HEK293 (cell line): Measurements from ENCODE around the gene IGFALS.
A peak's percentile ranks its signal among the peaks of the same experiment; 100 is the strongest.

Source experiments
- CTCF ChIA-PET: fragments of 350-600 bp; formaldehyde crosslinking; extraction: SDS; loops from one replicate; lab custom pipeline; 2021; ENCODE audit warnings: antibody characterized with exemption; lab: Yijun Ruan, JAX
- POLR2A ChIA-PET: fragments of 300-600 bp; formaldehyde crosslinking; extraction: SDS; loops from one replicate; lab custom pipeline; 2020; ENCODE audit warnings: antibody characterized with exemption, inconsistent platforms; lab: Yijun Ruan, JAX
- H3K27ac ChIP-seq: fragments of 200-500 bp; sonication (Bioruptor generic); 2 replicates; pipeline ENCODE4 v1.5.1; 2014; ENCODE audit warnings: low read depth, low read length, control low read depth, inconsistent platforms; ENCODE audit errors: extremely low read depth
- H3K36me3 ChIP-seq, 2 experiments: fragments of 200-500 bp in 1 of 2; sonication (Bioruptor generic) in 1 of 2; 1 replicate in 1 of 2; 2 replicates in 1 of 2; pipeline ENCODE4 v1.5.1; 2014 to 2017; ENCODE audit warnings: inconsistent platforms in 2 of 2, low read length in 2 of 2; ENCODE audit not compliant: control insufficient read depth in 2 of 2, insufficient read depth in 1 of 2
- H3K4me1 ChIP-seq: fragments of 200-500 bp; sonication (Bioruptor generic); 2 replicates; pipeline ENCODE4 v1.5.1; 2014; ENCODE audit warnings: mild to moderate bottlenecking, low read length, inconsistent platforms; ENCODE audit not compliant: control insufficient read depth, insufficient read depth
- H3K4me3 ChIP-seq: 2 replicates; pipeline ENCODE4 v1.5.1; 2011; ENCODE audit warnings: low read depth, mild to moderate bottlenecking, control low read depth, low read length, moderate library complexity
- H3K9me3 ChIP-seq: fragments of 200-500 bp; sonication (Bioruptor generic); 2 replicates; pipeline ENCODE4 v1.5.1; 2014; ENCODE audit warnings: low read depth, low read length, inconsistent platforms; ENCODE audit not compliant: control insufficient read depth, insufficient read depth
- EGR2 ChIP-seq: fragments of 450-650 bp; formaldehyde crosslinking; IDR thresholded peaks from 2 replicates; pipeline ENCODE4 v1.5.1; 2016; ENCODE audit warnings: low read depth, missing biosample characterization, missing genetic modification characterization
- KLF10 ChIP-seq: fragments of 450-650 bp; IDR thresholded peaks from 2 replicates; pipeline ENCODE4 v1.5.1; 2018; ENCODE audit warnings: missing biosample characterization, mild to moderate bottlenecking, missing genetic modification characterization
- PRDM1 ChIP-seq: fragments of 450-650 bp; formaldehyde crosslinking; IDR thresholded peaks from 2 replicates; pipeline ENCODE4; 2016; ENCODE audit warnings: missing biosample characterization, missing genetic modification characterization
- SETDB1 ChIP-seq: IDR thresholded peaks from one replicate; pipeline ENCODE4 v1.6.1; 2017; ENCODE audit warnings: mild to moderate bottlenecking, low read length, moderate library complexity, mixed read lengths; ENCODE audit not compliant: insufficient read length
- YY1 ChIP-seq: fragments of 450-650 bp; formaldehyde crosslinking; IDR thresholded peaks from 2 replicates; pipeline ENCODE4 v1.5.1; 2018; ENCODE audit warnings: missing biosample characterization, missing genetic modification characterization
- ZNF10 ChIP-seq: fragments of 450-650 bp; formaldehyde crosslinking; IDR thresholded peaks from 2 replicates; pipeline ENCODE4 v1.5.1; 2017; ENCODE audit warnings: missing biosample characterization, missing genetic modification characterization
- ZNF112 ChIP-seq: fragments of 450-650 bp; formaldehyde crosslinking; IDR thresholded peaks from 2 replicates; pipeline ENCODE4 v1.5.0; 2017; ENCODE audit warnings: missing biosample characterization, missing genetic modification characterization
- ZNF157 ChIP-seq: fragments of 450-650 bp; formaldehyde crosslinking; IDR thresholded peaks from 2 replicates; pipeline ENCODE4 v1.5.1; 2016; ENCODE audit warnings: missing biosample characterization, missing genetic modification characterization
- ZNF223 ChIP-seq: fragments of 450-650 bp; formaldehyde crosslinking; IDR thresholded peaks from 2 replicates; pipeline ENCODE4 v1.5.1; 2016; ENCODE audit warnings: missing biosample characterization, missing genetic modification characterization
- ZNF24 ChIP-seq: fragments of 450-650 bp; formaldehyde crosslinking; IDR thresholded peaks from 2 replicates; pipeline ENCODE4 v1.5.1; 2016; ENCODE audit warnings: missing biosample characterization, missing genetic modification characterization
- ZNF335 ChIP-seq: fragments of 450-650 bp; formaldehyde crosslinking; conservative IDR thresholded peaks from 2 replicates; pipeline ENCODE4 v1.5.1; 2016; ENCODE audit warnings: missing biosample characterization, missing genetic modification characterization
- ZNF37A ChIP-seq: fragments of 450-650 bp; IDR thresholded peaks from 2 replicates; pipeline ENCODE4 v1.5.1; 2018; ENCODE audit warnings: missing biosample characterization, missing genetic modification characterization
- ZNF433 ChIP-seq: fragments of 450-650 bp; formaldehyde crosslinking; IDR thresholded peaks from 2 replicates; pipeline ENCODE4 v1.5.1; 2016; ENCODE audit warnings: missing biosample characterization, missing genetic modification characterization, low read depth
- ZNF558 ChIP-seq: fragments of 450-650 bp; formaldehyde crosslinking; IDR thresholded peaks from 2 replicates; pipeline ENCODE4 v1.5.1; 2016; ENCODE audit warnings: missing biosample characterization, missing genetic modification characterization
- ZNF560 ChIP-seq: fragments of 450-650 bp; formaldehyde crosslinking; IDR thresholded peaks from 2 replicates; pipeline ENCODE4 v1.5.1; 2017; ENCODE audit warnings: missing biosample characterization, missing genetic modification characterization, borderline replicate concordance
- ZNF658 ChIP-seq: fragments of 450-650 bp; formaldehyde crosslinking; IDR thresholded peaks from 2 replicates; pipeline ENCODE4; 2016; ENCODE audit warnings: missing biosample characterization, missing genetic modification characterization
- ZNF707 ChIP-seq: fragments of 450-650 bp; formaldehyde crosslinking; IDR thresholded peaks from 2 replicates; pipeline ENCODE4 v1.5.1; 2016; ENCODE audit warnings: missing biosample characterization, missing genetic modification characterization
- ZNF76 ChIP-seq: fragments of 450-650 bp; formaldehyde crosslinking; IDR thresholded peaks from 2 replicates; pipeline ENCODE4; 2016; ENCODE audit warnings: low read depth, missing biosample characterization, missing genetic modification characterization, borderline replicate concordance
- ZNF777 ChIP-seq: fragments of 450-650 bp; formaldehyde crosslinking; IDR thresholded peaks from 2 replicates; pipeline ENCODE4 v1.5.1; 2017; ENCODE audit warnings: missing biosample characterization, missing genetic modification characterization, borderline replicate concordance
- ZNF785 ChIP-seq: fragments of 450-650 bp; formaldehyde crosslinking; IDR thresholded peaks from 2 replicates; pipeline ENCODE4 v1.5.1; 2016; ENCODE audit warnings: missing biosample characterization, missing genetic modification characterization
- TF ChIP-seq, protein P1 (sequence below): fragments of 450-650 bp; formaldehyde crosslinking; IDR thresholded peaks from 2 replicates; pipeline ENCODE4 v1.5.1; 2016; ENCODE audit warnings: missing biosample characterization, missing genetic modification characterization
- TF ChIP-seq, protein P2 (sequence below): fragments of 450-650 bp; formaldehyde crosslinking; optimal IDR thresholded peaks from 2 replicates; pipeline ENCODE3; 2016; ENCODE audit warnings: missing biosample characterization, mild to moderate bottlenecking, missing genetic modification characterization
- TF ChIP-seq, protein P3 (sequence below): fragments of 450-650 bp; formaldehyde crosslinking; conservative IDR thresholded peaks from 2 replicates; pipeline ENCODE4 v1.5.1; 2016; ENCODE audit warnings: low read depth, missing biosample characterization, missing genetic modification characterization
- TF ChIP-seq, protein P4 (sequence below): fragments of 450-650 bp; formaldehyde crosslinking; IDR thresholded peaks from 2 replicates; pipeline ENCODE4 v1.5.1; 2016; ENCODE audit warnings: missing biosample characterization, missing genetic modification characterization
- TF ChIP-seq, protein P5 (sequence below): fragments of 450-650 bp; formaldehyde crosslinking; IDR thresholded peaks from 2 replicates; pipeline ENCODE4 v1.5.1; 2017; ENCODE audit warnings: missing biosample characterization, missing genetic modification characterization

Gene IGFALS

DNA sequence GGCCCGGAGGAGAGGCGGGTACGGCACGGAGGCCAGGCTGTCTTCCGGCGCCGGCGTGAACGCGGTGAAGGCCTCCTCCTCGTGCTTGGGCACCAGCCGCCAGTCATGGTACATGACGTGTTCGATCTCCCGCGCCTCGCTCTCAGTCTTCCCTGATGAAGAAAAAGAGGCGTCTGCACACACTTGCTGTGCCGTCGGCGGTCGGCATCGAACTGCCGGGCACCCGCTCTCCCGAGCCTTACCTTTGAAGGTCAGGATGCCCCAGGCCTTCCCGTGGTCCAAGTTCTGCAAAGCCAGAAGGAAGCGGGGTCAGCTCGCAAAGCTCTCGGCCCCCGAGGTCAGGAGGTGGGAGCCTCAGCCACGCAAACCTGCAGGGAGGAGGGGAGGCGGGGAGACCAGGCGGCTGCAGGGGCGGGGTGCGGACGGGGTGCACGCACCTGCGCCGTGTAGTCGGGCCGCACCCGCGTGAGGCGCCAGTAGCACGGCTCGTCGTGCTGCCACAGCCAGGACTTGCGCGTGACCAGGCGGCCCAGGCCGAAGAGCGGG is 21.1 kb downstream of the IGFALS start, which contains the start of gene EME2 (continued):
- TF ChIP-seq ZNF24 (tag by site-specific recombination): no peak
- peak; percentile 57 for TF ChIP-seq ZNF335 (tag by site-specific recombination)
- no peak for TF ChIP-seq ZNF223 (tag by site-specific recombination)
- TF ChIP-seq ZNF112 (tag by site-specific recombination): no peak
- TF ChIP-seq ZNF558 (tag by site-specific recombination): no peak
- TF ChIP-seq, protein P1, sequence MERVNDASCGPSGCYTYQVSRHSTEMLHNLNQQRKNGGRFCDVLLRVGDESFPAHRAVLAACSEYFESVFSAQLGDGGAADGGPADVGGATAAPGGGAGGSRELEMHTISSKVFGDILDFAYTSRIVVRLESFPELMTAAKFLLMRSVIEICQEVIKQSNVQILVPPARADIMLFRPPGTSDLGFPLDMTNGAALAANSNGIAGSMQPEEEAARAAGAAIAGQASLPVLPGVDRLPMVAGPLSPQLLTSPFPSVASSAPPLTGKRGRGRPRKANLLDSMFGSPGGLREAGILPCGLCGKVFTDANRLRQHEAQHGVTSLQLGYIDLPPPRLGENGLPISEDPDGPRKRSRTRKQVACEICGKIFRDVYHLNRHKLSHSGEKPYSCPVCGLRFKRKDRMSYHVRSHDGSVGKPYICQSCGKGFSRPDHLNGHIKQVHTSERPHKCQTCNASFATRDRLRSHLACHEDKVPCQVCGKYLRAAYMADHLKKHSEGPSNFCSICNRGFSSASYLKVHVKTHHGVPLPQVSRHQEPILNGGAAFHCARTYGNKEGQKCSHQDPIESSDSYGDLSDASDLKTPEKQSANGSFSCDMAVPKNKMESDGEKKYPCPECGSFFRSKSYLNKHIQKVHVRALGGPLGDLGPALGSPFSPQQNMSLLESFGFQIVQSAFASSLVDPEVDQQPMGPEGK (tag by site-specific recombination): no peak
- TF ChIP-seq ZNF658 (tag by site-specific recombination): no peak
- no peak for TF ChIP-seq ZNF37A (tag by site-specific recombination)
- TF ChIP-seq, protein P2, sequence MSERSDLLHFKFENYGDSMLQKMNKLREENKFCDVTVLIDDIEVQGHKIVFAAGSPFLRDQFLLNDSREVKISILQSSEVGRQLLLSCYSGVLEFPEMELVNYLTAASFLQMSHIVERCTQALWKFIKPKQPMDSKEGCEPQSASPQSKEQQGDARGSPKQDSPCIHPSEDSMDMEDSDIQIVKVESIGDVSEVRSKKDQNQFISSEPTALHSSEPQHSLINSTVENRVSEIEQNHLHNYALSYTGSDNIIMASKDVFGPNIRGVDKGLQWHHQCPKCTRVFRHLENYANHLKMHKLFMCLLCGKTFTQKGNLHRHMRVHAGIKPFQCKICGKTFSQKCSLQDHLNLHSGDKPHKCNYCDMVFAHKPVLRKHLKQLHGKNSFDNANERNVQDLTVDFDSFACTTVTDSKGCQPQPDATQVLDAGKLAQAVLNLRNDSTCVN (tag by site-specific recombination): no peak
- no peak for TF ChIP-seq YY1
- TF ChIP-seq ZNF157: no peak
- no peak for TF ChIP-seq ZNF433
- TF ChIP-seq ZNF777: 0 out of 2 replicates have a peak, but pooled peaks have one; percentile 25
- TF ChIP-seq ZNF785: no peak
- no peak for TF ChIP-seq ZNF560 (tag by site-specific recombination)
- 0 out of 2 replicates have a peak, but pooled peaks have one; percentile 18 for TF ChIP-seq EGR2 (tag by site-specific recombination)
- no peak for TF ChIP-seq KLF10
- no peak for TF ChIP-seq SETDB1
- peak; percentile 40; the same call in 1 of the 2 replicates for TF ChIP-seq ZNF10 (tag by site-specific recombination)
- TF ChIP-seq ZNF707 (tag by site-specific recombination): no peak

DNA sequence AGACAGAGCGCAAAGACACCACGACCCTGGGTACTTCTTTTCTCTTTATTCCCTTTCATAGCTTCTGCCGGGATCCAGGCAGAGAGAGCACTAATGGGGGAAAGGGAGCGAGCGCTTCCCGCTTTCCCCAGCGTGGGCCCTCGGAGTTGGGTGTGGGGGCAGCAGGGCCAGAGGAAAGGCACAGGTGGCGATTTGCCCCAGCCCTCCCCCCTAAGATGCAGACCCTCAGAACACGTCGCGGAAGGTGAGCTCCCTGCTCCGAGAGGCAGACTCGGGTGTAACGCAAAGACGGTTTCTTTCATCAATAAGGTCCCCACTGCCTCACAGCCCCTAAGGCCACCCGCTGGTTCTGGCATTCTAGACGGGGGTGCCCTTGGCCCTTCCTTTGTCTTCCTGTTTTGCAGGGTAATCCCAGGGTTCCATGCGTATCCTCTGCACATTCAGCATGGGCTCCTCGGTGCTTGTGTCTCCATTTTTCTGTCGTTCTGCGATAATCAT is 21.6 kb downstream of the IGFALS start:
- peaks cover 9% of the 10 kb centered on the region for H3K4me1 ChIP-seq
- POLR2A ChIA-PET: interaction anchor here (0.7 to 6.0 kb wide), 8 partner anchors 9 to 160 kb away, joined by 3 to 113 read pairs (median 6); partner anchors contain the start of genes CRAMP1, IFT140, JPT2 and MAPK8IP3
- peaks cover 0 to 77% of the 10 kb centered on the region in 2 experiments; a peak in 1 of 3 replicates for H3K36me3 ChIP-seq
- H3K27ac ChIP-seq: peak overlapping the region; percentile 94
- no peaks in the 10 kb centered on the region for H3K9me3 ChIP-seq
- H3K4me3 ChIP-seq: peak overlapping the region; percentile 95
- CTCF ChIA-PET: interaction anchor here (0.6 kb wide), 2 partner anchors 122 to 504 kb away, joined by 3 read pairs; no protein-coding TSS in a partner anchor
- TF ChIP-seq, protein P3, sequence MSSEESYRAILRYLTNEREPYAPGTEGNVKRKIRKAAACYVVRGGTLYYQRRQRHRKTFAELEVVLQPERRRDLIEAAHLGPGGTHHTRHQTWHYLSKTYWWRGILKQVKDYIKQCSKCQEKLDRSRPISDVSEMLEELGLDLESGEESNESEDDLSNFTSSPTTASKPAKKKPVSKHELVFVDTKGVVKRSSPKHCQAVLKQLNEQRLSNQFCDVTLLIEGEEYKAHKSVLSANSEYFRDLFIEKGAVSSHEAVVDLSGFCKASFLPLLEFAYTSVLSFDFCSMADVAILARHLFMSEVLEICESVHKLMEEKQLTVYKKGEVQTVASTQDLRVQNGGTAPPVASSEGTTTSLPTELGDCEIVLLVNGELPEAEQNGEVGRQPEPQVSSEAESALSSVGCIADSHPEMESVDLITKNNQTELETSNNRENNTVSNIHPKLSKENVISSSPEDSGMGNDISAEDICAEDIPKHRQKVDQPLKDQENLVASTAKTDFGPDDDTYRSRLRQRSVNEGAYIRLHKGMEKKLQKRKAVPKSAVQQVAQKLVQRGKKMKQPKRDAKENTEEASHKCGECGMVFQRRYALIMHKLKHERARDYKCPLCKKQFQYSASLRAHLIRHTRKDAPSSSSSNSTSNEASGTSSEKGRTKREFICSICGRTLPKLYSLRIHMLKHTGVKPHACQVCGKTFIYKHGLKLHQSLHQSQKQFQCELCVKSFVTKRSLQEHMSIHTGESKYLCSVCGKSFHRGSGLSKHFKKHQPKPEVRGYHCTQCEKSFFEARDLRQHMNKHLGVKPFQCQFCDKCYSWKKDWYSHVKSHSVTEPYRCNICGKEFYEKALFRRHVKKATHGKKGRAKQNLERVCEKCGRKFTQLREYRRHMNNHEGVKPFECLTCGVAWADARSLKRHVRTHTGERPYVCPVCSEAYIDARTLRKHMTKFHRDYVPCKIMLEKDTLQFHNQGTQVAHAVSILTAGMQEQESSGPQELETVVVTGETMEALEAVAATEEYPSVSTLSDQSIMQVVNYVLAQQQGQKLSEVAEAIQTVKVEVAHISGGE: peak; percentile 42; the same call in 1 of the 2 replicates
- TF ChIP-seq, protein P1 (tag by site-specific recombination): peak; percentile 82
- TF ChIP-seq PRDM1 (peak; percentile 83), ZNF76 (tag by site-specific recombination) (peak; percentile 89), ZNF335 (tag by site-specific recombination) (peak; percentile 91)
- TF ChIP-seq, protein P4, sequence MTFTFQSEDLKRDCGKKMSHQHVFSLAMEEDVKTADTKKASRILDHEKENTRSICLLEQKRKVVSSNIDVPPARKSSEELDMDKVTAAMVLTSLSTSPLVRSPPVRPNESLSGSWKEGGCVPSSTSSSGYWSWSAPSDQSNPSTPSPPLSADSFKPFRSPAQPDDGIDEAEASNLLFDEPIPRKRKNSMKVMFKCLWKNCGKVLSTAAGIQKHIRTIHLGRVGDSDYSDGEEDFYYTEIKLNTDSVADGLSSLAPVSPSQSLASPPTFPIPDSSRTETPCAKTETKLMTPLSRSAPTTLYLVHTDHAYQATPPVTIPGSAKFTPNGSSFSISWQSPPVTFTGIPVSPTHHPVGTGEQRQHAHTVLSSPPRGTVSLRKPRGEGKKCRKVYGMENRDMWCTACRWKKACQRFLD (tag by site-specific recombination): no peak
- TF ChIP-seq, protein P5, sequence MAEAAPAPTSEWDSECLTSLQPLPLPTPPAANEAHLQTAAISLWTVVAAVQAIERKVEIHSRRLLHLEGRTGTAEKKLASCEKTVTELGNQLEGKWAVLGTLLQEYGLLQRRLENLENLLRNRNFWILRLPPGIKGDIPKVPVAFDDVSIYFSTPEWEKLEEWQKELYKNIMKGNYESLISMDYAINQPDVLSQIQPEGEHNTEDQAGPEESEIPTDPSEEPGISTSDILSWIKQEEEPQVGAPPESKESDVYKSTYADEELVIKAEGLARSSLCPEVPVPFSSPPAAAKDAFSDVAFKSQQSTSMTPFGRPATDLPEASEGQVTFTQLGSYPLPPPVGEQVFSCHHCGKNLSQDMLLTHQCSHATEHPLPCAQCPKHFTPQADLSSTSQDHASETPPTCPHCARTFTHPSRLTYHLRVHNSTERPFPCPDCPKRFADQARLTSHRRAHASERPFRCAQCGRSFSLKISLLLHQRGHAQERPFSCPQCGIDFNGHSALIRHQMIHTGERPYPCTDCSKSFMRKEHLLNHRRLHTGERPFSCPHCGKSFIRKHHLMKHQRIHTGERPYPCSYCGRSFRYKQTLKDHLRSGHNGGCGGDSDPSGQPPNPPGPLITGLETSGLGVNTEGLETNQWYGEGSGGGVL (tag by site-specific recombination): 0 out of 2 replicates have a peak, but pooled peaks have one; percentile 7
